ENCODE measurements around the gene PSAPL1. TPM values are rescaled to one million over a fixed set of nuclear protein-coding genes. Genes with fewer than 3 reads are reported as not detected.

Gene PSAPL1
- total and polyA plus RNA-seq, 2 of the 8 experiments (the other 6 are each of a cell fraction or from before 2014, with no cell fraction given), result 0.03 TPM; not detected in 1

GRCh38 chr4:7434141-7434765, 477 bp downstream of the PSAPL1 start:
- H4K91ac ChIP-seq (replicated peaks; ENCODE audit: insufficient read length, low read length), result no peak overlapping the region
- 0 out of 4 replicates have a peak, but pooled peaks cover 0 to 4% of the 10 kb centered on the region in 2 experiments for H3K9me3 ChIP-seq (ENCODE audit: insufficient read depth in 2 of 2, low read depth in 1 of 2, low read length in 1 of 2)
- no peak overlapping the region for H2BK12ac ChIP-seq (ENCODE audit: low read depth, low read length)
- H4K8ac ChIP-seq (ENCODE audit: extremely low read depth, insufficient read depth, low read length), result peak overlapping the region; percentile 89
- H2BK15ac ChIP-seq (ENCODE audit: low read length), result no peak overlapping the region
- FAIRE-seq, result no peak
- 94% methylated on average over 25 of the region's 26 CpGs; no CpG with 5 or more reads in 1 of the 2 experiments for WGBS, 2 experiments (ENCODE audit: extremely low coverage in 1 of 2, insufficient coverage in 1 of 2, insufficient read length in 1 of 2, insufficient replicate concordance in 2 of 2, low coverage in 1 of 2, low lambda C conversion rate in 2 of 2, missing lambda C conversion rate in 1 of 2)
- no peak overlapping the region for H3K56ac ChIP-seq (replicated peaks; ENCODE audit: insufficient read length, low read depth, low read length)
- no peak overlapping the region for H3K18ac ChIP-seq (ENCODE audit: extremely low read depth, low read length)
- H2BK120ac ChIP-seq (replicated peaks; ENCODE audit: low read depth, low read length), result no peak overlapping the region
- H2BK20ac ChIP-seq (ENCODE audit: low read length), result no peak overlapping the region
- no peak for DNase-seq (ENCODE audit: low read depth in 1 of 2, low spot score in 2 of 2)
- H3K4me2 ChIP-seq (ENCODE audit: insufficient read depth in 1 of 2, low read depth in 2 of 2, low read length in 2 of 2), result no peak overlapping the region
- no peaks in the 10 kb centered on the region for H3K23me2 ChIP-seq (ENCODE audit: low read depth, low read length)
- no peak overlapping the region for H2AFZ ChIP-seq (ENCODE audit: low read length)
- H3K4me3 ChIP-seq (ENCODE audit: extremely low read depth in 1 of 4, insufficient read depth in 2 of 4, low read depth in 3 of 4, low read length in 4 of 4), result no peak overlapping the region
- no peaks in the 10 kb centered on the region for H3K36me3 ChIP-seq (ENCODE audit: control insufficient read depth in 2 of 4, insufficient read depth in 4 of 4, low read length in 3 of 4)
- no peaks in the 10 kb centered on the region for H4K20me1 ChIP-seq (replicated peaks in 1 of 2; ENCODE audit: control insufficient read depth in 1 of 2, insufficient read depth in 2 of 2, low read length in 2 of 2)
- no peak overlapping the region for H2AK5ac ChIP-seq (ENCODE audit: low read depth, low read length)
- no peak overlapping the region for H3K23ac ChIP-seq (ENCODE audit: insufficient read length)
- ChIA-PET CTCF (ENCODE audit: partially characterized antibody) (interaction anchor here (0.9 to 1.6 kb wide), 4 partner anchors 10 to 97 kb away, joined by 3 to 7 read pairs (median 4); no protein-coding TSS in a partner anchor), POLR2A (ENCODE audit: partially characterized antibody) (interaction anchor here (1.1 kb wide), 1 partner anchor 8 kb away, joined by 3 read pairs; no protein-coding TSS in a partner anchor)
- H3K4ac ChIP-seq (replicated peaks; ENCODE audit: insufficient read length, low read depth, low read length), result no peak overlapping the region
- H3K27ac ChIP-seq (ENCODE audit: low read depth, low read length), result no peak overlapping the region
- H3K79me1 ChIP-seq (ENCODE audit: low read depth, low read length), result no peaks in the 10 kb centered on the region
- no peak overlapping the region for H3K14ac ChIP-seq (ENCODE audit: insufficient read length)
- no peaks in the 10 kb centered on the region for H3K79me2 ChIP-seq (ENCODE audit: control insufficient read depth in 1 of 2, insufficient read depth in 2 of 2, low read length in 2 of 2)
- H4K5ac ChIP-seq (ENCODE audit: insufficient read length, low read depth, low read length), result no peak overlapping the region
- no peak for TF ChIP-seq ZNF274 (IDR thresholded peaks at IDR 0.05; ENCODE audit: borderline replicate concordance, extremely low read depth, low read length)
- no peak for TF ChIP-seq EZH2 (IDR thresholded peaks at IDR 0.05; ENCODE audit: low read depth, low read length, severe bottlenecking)
- TF ChIP-seq TBP (IDR thresholded peaks at IDR 0.05; ENCODE audit: low read depth, low read length), result no peak
- no peak for TF ChIP-seq POLR2AphosphoS5 (IDR thresholded peaks at IDR 0.05; ENCODE audit: low read depth, low read length)
- no peak for TF ChIP-seq FOSL1 (IDR thresholded peaks at IDR 0.05; ENCODE audit: insufficient read depth, low read depth, low read length)
- TF ChIP-seq SIRT6 (IDR thresholded peaks at IDR 0.05; ENCODE audit: low read length), result no peak
- no peak for TF ChIP-seq RXRA (IDR thresholded peaks at IDR 0.05; ENCODE audit: insufficient read depth, low read depth, low read length)
- no peak for TF ChIP-seq EGR1 (IDR thresholded peaks at IDR 0.05; ENCODE audit: borderline replicate concordance, low read depth, low read length)
- no peak overlapping the region for H3K9ac ChIP-seq (replicated peaks in 1 of 4; ENCODE audit: extremely low read depth in 1 of 4, low read depth in 3 of 4, low read length in 3 of 4)
- H3K27me3 ChIP-seq (replicated peaks in 1 of 4; ENCODE audit: control insufficient read depth in 3 of 4, extremely low read depth in 1 of 4, insufficient read depth in 3 of 4, low read length in 3 of 4), result no peaks in the 10 kb centered on the region
- peaks cover 0 to 17% (median 7%) of the 10 kb centered on the region in 4 experiments; a peak in 4 of 7 replicates for H3K4me1 ChIP-seq (replicated peaks in 1 of 4; ENCODE audit: control insufficient read depth in 3 of 4, insufficient read depth in 4 of 4, low read length in 3 of 4)
- no peak overlapping the region for H2BK5ac ChIP-seq (ENCODE audit: low read depth, low read length)

Measured in H1 (cell line).